CD4-positive, alpha-beta T cell treated with Interleukin-15 for 4 hours (primary cell): Measurements from ENCODE around the gene C4orf50.

Experiments
- DNase-seq: peaks from one replicate; pipeline ENCODE4 v3.0.0-alpha.2; 2020; ENCODE audit warnings: low spot score

The C4orf50 gene

GRCh38 chr4:5919571-5919970 is 98.7 kb downstream of the C4orf50 start:
- no peak for DNase-seq

- DNase-seq, result no peak
Observed at GRCh38 chr4:5919044-5919443, 99.2 kb downstream of the C4orf50 start.

GRCh38 chr4:5918331-5918985 is 99.8 kb downstream of the C4orf50 start:
- DNase-seq, result no peak

- no peak for DNase-seq
Observed at GRCh38 chr4:5917672-5918071, 100.6 kb downstream of the C4orf50 start.

- no peak for DNase-seq
Observed at GRCh38 chr4:5916229-5916628, 102.0 kb downstream of the C4orf50 start.

- no peak for DNase-seq
Observed at GRCh38 chr4:5913454-5913853, 104.8 kb downstream of the C4orf50 start.

GRCh38 chr4:5912614-5913019 is 105.6 kb downstream of the C4orf50 start:
- DNase-seq, result no peak

GRCh38 chr4:5908876-5909427 is 109.3 kb downstream of the C4orf50 start:
- no peak for DNase-seq

- DNase-seq, result no peak
Observed at GRCh38 chr4:5906191-5906590, 112.0 kb downstream of the C4orf50 start.

GRCh38 chr4:5905714-5906113 is 112.5 kb downstream of the C4orf50 start:
- no peak for DNase-seq

GRCh38 chr4:5900844-5901243 is 117.4 kb downstream of the C4orf50 start:
- no peak for DNase-seq

- no peak for DNase-seq
Observed at GRCh38 chr4:5899881-5900280, 118.3 kb downstream of the C4orf50 start.

- no peak for DNase-seq
Observed at GRCh38 chr4:5899396-5899795, 118.8 kb downstream of the C4orf50 start.

GRCh38 chr4:5897674-5898073 is 120.6 kb downstream of the C4orf50 start:
- no peak for DNase-seq

- DNase-seq, result no peak
Observed at GRCh38 chr4:5895287-5895686, 122.9 kb downstream of the C4orf50 start.

GRCh38 chr4:5894266-5894665 is 124.0 kb downstream of the C4orf50 start:
- DNase-seq, result no peak

- no peak for DNase-seq
Observed at GRCh38 chr4:5893591-5893990, 124.6 kb downstream of the C4orf50 start.

- no peak for DNase-seq
Observed at GRCh38 chr4:5893004-5893580, 125.1 kb downstream of the C4orf50 start, which contains the start of gene CRMP1. TSS of gene CRMP1 (minus strand) at chr4:5893086. CDS start at chr4:5892969, 117 bp downstream.

- no peak for DNase-seq
Observed at GRCh38 chr4:5892323-5893003, 125.8 kb downstream of the C4orf50 start.

- DNase-seq, result no peak
Observed at GRCh38 chr4:5891563-5892322, 126.5 kb downstream of the C4orf50 start.

GRCh38 chr4:5890063-5890727 is 128.0 kb downstream of the C4orf50 start:
- no peak for DNase-seq
